Ammon's horn (tissue), 1 donor: ENCODE data around the gene TSGA10IP.
A peak's percentile ranks its signal among the peaks of the same experiment; 100 is the strongest.

Source experiments
- DNase-seq: peaks from one replicate; pipeline ENCODE4 v3.0.0-alpha.2; 2016; ENCODE audit warnings: low spot score

Gene TSGA10IP

GRCh38 chr11:65945430-65945911 lies at the start of gene TSGA10IP:
Gene TSGA10IP, plus strand, starts transcription at chr11:65945480. Its CDS starts 196 bp downstream, at chr11:65945676.
- no peak for DNase-seq

DNA sequence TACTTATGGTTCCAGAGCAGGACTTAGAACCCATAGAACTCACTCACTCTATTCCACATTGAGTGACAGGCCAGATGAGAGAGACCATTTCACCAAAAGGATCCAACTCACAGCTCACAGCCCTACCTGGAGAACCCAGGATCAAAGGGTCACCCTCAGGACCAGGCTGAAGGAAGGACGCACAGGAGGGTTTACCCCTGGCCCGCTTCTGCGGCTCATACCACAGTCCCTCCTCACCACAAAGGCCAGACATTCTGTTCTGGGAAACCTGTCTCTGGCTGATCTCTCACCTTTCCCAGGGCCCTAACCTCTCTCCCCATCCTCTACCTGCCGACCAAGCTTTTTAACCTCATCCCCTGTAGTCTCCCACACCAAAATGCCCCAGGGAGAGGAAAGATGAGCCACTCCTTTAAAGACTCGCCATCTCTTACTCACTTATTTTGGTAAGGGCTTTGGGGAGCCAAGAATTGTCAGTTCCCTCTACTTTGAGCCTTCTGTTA lies 49.7 kb upstream of the TSGA10IP start:
- DNase-seq, result no peak

DNA sequence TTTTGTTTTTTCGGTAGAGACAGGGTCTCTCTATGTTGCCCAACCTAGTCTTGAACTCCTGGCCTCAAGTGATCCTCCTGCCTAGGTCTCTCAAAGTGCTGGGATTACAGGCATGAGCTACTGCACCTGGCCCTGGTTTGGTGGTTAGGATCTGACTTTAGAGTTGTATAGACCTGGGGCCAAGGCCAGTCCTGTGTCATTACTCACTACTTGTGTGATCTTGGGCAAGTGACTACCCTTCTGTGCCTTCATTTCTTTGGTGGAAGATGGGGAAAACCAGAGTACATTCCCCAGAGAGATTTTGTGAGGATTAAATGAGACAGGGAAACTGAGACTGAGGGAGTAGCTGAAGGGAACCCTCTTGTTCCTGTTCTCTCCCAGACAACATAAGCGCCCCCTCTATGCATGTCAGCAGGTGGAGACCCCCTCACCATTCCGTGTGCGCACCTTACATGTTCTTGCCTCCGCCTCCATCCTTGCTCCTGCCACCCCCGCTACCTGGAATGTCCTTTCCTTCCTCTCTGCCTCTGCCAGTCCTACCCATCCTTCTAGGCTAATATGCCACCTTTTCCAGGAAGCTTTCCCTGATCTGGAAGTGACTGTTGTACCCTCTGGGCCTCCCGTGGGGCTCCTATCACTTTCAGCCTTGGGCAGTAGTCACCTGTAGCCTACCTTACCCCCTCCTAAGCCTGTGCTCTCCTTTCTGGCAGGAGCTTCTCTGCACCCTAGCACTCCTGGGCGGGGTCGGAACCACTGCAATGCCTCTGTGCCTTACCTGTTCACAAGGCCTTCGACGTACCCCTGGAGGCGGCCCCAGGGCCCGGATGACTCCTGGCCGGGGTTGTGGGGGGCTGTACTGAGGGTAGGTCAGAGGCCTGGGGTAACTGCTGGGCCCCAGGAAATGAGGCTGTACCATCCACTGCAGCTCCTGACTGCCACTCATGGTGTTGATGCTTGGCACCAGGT lies 49.0 kb upstream of the TSGA10IP start:
- no peak for DNase-seq

DNA sequence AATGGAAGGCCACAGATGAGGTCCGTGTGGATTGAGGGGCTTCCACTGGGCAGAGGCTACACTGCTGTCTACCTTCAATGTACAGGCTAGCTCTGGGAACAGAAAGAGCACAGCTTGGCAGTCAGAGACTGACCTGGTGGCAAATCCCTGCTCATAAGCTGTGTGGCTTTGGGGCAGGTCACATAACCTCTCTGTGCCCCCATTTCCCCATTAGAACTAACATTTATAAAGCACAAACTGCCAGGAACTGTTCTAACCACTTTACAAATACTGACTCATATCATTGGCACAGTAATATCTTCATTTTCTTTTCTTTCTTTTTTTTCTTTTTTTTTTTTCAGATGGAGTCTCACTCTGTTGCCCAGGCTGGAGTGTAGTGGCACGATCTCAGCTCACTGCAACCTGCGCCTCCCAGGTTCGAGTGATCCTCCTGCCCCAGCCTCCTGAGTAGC lies 48.2 kb upstream of the TSGA10IP start:
- no peak for DNase-seq

DNA sequence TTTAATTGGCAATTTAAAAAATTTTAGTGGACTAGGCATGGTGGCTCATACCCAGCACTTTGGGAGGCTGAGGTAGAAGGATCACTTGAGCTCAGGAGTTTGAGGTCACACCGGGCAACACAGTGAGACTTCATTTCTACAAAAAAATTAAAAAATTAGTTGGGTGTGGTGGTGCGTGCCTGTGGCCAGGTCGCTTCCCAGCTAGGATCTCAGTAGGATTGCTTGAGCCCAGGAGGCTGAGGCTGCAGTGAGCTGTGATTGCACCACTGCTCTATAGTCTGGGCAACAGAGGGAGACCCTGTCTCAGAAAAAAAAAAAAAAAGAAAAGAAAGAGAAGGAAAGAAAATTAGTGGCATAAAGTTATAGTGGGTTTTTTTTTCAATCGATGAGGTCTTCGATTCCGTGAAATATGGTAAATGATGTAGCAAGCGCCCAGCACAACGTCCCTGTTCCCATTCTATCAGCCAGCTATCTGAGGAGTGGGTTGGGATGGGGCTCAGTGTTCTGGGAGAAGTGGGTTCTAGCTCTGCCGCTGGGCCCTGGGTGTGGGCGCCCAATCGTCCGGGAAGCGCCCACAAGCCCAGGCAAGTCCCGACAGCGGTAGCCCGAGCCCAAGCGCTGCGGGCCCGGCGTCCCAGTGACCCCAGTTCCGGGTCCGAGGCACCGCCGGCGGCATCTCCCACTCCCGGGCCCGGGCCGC lies 46.5 kb upstream of the TSGA10IP start:
- DNase-seq, result no peak

DNA sequence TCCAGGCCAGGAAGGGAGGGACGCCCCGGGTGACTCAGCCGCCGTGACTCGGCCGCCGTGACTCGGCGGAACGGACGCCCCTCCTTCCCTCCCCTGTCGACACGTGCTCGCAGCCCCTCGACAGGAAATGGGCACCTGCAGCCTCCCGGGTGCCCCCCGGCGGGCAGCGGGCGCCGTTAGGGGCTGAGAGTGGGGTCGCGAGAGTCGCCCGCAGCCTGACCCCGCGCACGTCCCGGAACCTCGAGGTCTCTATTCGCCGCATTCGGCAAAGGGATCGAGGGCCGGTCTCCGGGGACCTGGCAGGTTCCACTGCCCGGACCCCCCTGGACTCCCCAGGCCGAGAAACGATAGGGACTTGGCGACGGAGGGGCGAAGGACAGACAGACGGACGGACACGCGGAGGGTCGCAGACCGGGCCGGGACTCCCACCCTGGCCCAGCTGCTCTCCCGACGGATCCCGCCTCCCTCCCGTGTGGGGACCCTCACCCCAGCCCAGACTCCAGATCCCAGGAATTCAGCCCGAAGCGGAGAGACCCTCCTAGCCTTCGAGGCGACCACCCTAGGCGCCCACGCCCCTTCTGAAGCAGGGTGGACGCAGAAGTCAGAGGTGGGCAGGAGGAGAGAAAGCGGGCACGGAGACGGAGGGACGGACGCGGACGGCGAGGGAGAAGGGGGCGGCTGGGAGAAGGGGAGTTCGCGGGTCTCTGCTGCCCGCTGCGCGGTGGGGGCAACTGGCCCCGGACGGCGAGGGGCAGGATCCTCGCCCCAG lies 45.7 kb upstream of the TSGA10IP start:
- no peak for DNase-seq

DNA sequence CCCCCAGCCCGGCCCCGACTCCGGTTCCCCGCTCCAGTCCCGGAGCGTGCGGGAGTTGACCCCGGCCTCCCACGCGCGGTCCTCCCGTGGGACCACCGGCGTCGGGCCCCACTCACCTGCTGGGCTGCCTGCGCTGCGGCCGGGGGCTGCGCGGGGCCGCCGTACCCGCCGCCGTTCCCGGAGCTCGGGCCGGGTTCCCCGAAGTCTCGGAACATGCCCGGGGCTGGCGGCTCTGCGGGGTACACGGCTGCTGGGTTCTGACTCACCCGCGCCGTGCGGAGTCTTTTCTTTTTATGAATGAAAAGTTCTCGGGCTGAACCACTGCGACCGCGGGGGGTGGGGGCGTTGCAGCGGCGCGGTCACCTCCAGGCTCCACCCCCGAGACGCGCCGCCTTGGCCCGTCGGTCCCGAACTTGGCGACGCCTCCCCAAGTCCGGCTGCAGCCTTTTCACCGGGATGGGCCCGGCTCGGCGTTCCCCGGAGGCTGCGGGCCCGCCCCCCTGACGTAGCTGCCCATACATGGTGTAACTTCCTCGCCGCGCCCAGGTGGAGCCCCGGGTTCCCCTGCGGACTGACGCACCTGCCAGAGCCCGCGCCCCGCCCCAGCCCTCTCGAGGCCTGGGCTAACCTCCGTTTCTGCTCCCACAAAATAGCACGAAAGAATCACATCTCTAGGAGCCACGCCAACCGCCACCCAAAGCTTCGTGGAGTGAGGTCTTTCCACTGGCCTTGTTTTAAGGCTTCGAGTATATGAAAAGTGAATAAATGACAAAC lies 45.0 kb upstream of the TSGA10IP start, which contains the start of gene FOSL1:
Gene FOSL1, minus strand, starts transcription at position 264 of the 774 bp plus-strand sequence. Its CDS starts 49 bp downstream, at position 215.
- DNase-seq, result peak; percentile 73

DNA sequence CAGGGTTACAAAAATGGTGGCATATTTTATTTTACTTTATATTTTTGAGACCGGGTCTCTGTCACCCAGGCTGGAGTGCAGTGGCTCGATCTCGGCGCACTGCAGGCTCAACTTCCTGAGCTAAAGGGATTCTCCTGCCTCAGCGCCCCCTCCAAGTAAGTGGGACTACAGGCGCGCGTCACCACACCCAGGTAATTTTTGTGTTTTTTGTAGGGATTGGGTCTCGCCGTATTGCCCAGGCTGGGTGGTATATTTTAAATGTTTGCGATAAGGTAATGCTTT lies 44.4 kb upstream of the TSGA10IP start:
- DNase-seq, result no peak

DNA sequence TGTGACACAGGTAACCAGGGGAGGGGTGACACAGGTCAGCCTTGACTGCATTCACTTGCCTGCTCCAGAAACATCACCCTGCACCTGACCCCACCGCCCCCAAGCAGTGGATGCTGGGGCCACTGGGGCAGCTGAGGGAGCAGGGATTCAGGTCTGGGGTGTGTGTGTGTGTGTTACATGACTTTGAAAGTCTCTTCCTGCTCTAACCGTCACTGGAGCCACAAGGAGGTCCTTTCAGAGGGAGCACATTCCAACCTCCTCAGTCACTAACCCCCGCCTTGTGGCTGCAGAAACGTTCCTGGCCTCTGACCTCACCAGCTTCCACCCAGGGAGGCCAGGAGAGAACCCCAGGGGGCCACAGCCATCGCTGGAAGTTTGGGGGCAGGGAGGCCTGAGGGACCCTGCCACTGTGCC lies 42.2 kb upstream of the TSGA10IP start:
- no peak for DNase-seq

DNA sequence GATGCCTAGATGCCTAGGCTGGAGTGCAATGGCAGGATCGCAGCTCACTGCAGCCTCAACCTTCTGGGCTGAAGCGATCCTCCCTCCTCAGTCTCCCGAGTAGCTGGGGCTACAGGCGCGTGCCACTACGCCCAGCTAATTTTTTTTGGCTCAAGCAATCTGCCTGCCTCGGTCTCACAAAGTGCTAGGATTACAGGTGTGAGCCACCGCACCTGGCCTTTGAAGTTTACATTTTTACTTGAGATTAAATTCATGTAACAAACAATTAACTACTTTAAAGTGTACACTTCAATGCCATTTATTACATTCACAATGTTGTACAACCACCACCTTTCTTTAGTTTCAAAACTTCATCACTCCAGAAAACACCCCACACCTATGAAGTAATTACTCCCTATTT lies 41.6 kb upstream of the TSGA10IP start:
- no peak for DNase-seq

GRCh38 chr11:65906602-65907001 lies 38.7 kb upstream of the TSGA10IP start:
- no peak for DNase-seq

- no peak for DNase-seq
Measured at GRCh38 chr11:65907878-65908277, 37.4 kb upstream of the TSGA10IP start.

DNA sequence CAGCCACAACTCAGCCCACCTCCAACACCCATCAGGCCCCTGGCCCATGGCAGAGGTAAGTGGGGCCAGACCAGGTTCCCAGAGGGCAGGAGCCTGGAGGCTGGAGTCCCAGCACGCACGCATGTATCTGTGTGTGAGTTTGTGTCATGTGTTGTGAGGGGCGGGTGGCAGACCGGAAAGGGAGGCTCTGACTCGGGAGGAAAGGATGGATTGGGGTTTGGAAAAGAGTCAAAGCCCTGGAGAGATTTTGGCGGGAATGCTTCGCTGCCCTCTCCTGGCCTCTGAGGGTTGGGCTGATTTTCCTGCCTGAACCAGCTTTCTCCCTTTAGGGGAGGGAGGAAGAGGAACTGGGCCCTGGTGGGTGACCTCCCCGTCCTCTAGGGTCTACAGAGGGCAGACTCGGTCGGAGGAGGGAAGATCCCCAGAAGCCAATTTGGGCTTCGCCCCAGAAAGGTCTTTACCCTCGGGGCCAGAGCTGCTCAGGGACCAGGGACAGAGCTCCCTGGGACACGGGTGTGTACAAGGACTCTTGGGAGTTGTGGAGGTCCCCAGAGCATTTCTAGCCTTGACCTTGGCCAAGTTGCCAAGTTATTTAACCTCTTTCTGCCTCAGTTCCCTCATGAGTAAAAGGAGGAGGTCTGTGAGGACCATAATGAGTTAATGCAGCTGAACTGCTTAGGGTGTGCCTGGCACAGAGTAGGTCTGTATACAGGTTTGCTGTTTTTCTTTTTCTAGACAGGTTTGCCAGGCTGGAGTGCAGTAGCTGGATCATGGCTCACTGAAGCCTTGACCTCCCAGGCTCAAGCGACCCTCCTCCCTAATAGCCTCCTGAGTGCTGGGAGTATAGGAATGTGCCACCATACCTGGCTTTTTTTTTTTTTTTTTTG lies 33.4 kb upstream of the TSGA10IP start:
- DNase-seq, result no peak

DNA sequence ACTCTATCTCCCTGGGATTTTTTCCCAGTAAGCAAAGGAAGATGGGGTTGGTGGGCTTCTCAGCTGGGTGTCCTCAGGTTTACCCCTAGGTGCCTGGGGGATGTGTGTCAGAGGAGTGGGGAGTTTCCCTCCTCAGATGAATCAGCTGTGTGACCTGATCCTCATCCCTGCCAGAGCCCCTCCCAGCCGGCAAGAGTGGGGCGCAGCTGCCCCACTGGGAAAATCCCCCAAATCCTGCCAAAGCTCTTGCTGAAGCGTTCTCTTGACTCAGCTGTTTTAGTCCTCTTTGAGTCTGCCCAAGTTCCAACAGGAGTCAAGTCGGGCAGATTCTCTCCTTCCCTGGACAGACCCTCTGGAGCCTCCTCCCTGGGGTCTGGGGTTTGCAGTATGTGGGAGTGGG lies 32.4 kb upstream of the TSGA10IP start:
- DNase-seq, result no peak

DNA sequence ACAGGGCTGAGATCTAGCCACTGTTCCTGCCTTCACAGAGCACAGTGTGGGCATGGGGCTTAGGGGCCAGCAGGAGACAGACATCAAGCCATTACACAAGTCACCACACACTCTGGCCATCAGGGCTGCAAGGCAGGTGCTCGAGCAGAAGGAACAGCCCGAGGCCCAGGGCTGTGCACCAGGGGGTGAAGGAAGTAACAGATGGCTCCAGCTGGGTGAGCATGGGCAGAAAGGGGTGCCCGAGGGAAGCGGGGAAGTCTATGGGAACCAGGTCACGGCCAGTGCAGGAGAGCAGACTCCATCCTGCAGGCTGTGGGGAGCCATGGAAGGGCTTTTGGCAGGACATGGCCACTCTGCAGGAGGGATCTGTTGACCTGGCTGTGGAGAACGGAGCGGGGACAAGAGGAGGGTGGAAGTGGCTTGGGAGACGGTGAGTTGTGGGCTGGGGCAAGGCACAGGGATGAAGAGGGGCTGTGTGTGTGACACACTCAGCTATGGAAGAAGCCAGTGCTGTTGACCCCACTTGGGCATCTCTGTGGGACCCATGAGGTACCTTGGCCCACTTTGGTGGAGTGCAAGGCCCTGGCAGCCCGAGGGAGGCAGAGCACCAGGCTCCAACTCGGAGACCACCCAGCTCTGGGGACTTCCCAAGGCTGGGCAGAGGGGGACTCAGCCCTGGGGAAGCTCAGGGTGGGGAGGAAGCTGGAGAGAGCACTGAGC lies 30.0 kb upstream of the TSGA10IP start:
- DNase-seq, result no peak

- DNase-seq, result peak; percentile 45
Measured at GRCh38 chr11:65915821-65916251, 29.4 kb upstream of the TSGA10IP start.

GRCh38 chr11:65916391-65916790 lies 28.9 kb upstream of the TSGA10IP start:
- DNase-seq, result no peak

DNA sequence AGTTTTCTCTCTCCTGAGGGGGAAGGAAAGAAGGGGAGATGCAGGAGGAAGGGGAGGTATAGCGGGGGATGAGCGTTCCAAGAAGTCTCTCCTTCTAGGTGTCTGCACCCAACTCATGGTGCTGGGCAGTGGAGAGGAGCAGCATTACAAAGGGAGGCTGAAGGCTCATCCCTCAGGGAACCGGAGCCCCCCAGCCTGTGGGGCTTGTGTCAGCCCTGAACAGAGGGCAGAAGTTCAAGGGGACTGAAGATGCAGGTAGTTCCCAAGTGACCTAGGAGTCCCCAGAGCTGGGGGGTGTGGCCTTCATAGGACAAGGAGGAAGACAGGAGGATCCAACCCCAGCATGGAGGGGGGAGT lies 28.2 kb upstream of the TSGA10IP start:
- DNase-seq, result no peak

DNA sequence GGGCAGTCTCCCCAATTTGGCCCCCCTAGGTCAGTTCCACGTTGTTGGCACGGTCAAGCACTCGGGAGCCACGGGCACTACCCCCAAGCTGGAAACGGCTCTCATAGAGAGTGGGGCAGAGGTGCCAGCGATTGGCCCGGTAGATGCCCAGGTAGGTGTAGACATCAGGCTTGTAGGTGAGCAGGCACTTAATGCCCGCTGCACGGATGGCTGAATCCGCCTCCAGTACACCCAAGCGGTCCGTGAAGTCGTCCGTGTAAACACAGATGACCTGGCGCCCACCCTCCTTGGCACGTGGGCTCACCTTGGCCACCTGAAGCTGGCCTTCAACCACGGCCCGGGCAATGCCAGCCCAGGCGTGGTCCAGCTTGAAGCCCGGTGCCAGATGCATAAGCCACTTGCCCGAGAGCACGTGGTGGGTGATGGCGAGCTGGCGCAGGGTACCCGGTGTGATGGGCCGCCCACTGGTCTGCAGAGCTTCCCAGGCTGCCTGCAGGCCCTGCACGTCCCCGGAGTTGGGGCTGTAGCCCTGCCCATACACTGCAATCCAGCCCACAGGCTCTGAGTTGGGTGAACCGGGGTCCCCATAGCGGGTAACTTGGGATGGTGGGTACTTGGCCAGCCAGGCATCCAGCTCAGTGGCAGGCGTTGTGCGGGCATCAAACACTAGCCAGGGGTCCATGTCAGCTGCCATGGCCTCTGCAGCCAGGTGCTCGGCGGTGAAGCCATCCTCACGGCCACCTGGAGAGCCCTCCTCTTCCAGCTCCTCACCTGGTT lies 27.7 kb upstream of the TSGA10IP start:
- no peak for DNase-seq
